Measurements from ENCODE around the gene CACNA1H.

CACNA1H gene

DNA sequence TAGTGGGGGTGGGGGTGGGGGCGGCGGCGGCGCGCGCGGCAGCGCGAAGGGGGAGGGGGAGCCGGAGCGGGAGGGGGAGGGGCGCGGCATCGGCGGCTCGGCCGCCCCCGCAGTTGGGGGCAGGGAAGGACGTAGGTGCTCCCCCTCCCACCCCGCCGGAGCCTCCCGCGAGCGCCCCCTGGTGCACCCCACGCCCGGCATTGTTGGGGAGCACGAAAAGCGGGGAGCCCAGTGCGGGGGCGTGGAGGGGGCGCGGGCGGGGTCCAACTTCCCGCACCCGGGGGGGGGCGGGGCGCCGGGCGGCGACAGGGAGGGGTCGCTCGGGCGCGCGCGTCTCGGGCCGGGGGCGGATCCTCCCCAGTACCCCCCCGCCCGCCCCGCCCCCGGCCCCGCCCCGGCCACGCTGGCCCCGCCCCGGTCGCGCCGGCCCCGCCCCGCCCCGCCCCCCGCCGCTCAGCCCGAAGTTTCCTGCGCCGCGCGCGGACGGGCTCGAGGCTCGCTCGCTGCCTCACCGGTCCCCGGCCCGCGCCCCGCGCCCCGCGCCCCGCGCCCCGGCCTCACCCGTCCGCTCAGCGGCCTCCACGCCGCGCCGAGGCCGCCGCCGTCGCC, at the start of gene CACNA1H:
CACNA1H (plus strand) TSS at position 456 of the 609 bp plus-strand sequence. CDS start 632 bp downstream, outside the sequence.
- peak; percentile 81 for DNase-seq (ENCODE audit: low spot score)

DNA sequence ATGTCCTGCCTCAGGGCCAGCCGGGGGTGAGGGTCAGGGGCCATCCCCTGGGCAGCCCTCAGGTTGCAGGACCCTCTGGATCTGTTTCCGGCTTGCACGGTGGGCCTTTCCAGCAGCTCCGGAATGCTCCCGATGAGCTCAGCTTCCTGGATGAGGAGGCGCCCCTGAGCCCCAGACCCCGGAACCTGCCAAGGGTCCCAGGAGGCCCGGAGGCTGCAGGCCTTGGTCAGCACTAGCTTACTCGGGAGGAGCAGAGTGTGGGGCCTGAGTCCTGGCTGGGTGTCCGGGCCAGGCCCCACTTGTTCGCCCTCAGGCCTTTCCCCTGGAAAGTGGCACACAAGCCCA, 49.3 kb upstream of the CACNA1H start:
- no peak for DNase-seq (ENCODE audit: low spot score)

DNA sequence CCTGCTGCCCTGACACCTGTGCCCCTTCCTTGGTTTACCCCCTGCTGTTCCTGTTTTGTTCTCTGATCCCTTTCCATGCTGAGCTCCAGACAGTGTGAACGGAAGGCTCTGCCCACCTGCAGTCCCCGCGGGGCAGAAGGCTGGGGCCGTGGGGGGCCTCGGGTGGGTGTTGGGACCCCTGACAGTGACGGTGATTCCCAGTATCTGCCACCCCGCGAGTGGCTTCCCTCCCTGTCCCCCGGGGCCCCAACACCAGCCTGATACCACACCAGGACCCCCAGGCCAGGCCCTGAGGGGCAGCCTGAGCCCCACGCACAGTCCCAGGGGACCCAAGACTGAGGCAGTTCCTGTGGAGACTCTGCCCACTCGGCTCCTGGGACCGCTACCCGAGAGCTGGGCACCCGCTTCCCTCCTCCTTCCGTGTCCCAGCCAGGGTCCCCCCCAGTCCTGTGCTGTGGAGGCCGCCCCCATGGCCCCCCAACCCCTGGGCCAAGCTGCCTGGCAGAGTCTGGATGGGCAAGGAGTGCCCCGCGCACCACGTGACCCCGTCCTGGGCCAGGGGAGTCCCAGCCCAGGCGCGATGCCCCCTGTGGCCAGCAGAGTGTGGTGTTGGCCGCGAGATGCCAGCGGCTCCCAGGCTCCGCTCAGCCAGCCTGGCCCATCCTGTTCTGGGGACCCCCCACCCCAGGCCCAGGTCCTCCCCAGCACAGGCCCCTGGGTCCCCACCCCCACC, 46.9 kb upstream of the CACNA1H start:
- DNase-seq (ENCODE audit: low spot score) = peak; percentile 95

DNA sequence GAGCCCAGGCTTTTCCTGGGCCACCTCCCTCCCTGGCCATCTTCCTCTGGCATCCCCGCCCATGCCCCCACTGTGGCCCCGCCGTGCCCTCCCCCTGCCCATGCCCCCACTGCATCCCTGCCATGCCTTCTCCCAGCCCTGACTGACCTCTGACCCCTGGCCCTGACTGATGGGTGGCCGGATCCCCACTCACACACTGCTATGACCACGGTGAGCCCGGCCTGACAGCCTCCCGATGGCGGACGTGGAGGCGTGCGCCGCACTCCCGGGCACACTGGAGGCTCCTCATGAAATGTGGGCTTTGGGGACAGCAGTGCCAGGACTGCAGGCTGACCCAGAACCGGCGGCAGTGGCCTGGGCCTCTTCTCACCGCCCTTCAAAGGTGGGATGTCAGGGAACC, 46.2 kb upstream of the CACNA1H start:
- no peak for DNase-seq (ENCODE audit: low spot score)

DNA sequence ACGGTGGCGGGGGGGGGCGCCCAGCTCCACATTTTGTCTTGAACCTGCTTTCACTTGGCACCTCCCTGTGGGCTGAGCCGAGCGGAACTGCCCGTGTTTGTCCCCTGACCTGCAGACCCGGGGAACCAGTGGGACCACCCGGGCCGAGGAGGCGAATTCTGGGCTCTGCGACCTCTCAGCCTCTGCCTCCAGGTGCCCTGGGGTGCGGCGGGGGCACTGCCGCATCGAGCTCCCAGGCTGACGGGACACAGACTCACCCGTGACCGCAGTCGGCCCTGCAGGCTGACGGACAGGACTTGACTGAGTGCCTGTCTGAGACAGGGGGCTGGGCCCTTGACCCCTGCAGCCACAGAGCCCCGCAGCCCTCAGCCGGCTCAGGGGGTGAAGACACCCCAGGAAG, 45.8 kb upstream of the CACNA1H start:
- DNase-seq (ENCODE audit: low spot score) = no peak

DNA sequence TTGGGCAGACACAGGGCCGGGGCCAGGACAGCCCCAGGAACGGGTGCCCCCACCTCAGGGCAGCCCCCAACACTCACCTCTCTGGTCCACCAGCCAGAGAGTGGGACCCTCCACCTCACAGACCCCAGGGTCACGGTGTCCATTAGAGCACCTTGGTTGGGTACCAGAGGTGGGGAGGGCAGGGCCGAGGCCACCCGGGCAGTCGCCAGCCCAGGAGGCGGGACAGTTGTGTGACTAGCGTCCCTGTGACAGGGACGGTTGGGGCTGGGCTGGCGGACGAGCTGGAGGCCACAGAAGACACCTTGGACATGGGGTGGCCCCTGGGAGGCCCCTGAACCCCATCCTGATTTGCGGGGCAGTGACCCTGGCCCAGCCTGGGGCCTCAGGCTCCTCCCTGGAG, 45.2 kb upstream of the CACNA1H start:
- no peak for DNase-seq (ENCODE audit: low spot score)

DNA sequence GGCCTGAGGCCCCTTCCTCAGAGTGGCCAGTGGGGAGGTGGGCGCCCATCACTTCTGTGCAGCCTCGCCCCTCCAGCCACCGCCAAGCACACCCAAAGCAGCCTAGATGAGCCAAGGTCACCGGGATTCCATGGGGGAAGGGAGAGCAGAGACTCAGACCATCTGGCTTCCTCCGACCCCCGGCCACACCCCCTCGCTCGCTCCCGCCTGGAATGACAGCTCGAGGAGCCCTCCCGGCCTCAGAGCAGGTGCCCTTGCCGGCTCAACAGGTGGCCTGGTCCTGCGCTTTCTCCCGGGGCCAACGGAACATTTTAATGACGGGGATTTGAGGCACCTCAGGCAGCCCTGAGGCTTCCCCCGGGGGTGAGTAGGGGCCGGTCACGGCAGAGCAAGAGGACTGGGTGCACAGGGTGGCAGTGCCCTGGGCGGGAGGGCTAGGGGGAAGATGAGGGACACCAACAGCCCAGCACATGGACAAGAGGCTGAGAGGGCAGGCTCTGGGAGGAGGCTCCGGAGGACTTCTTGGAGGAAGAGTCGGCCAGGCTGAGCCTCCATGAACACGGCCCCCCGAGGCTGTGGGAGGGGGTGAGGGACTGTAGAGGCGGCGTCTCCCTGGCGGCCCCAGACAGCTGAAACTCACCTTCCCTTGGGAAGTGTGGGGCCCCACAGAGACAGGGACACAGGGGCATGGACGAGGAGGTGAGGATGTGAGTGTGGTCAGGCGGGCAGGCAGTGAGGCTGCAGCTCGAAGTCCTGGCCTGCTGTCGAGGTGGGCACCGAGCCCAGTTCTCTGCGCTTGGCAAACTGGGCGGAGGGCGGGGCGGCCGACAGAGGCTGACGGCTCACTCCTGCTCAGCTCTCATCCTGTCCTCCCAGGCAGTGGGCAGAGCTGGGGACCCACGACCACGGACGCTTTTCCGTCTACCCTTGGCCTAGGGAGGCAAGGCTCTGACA, 44.3 kb upstream of the CACNA1H start:
- DNase-seq (ENCODE audit: low spot score) = no peak

DNA sequence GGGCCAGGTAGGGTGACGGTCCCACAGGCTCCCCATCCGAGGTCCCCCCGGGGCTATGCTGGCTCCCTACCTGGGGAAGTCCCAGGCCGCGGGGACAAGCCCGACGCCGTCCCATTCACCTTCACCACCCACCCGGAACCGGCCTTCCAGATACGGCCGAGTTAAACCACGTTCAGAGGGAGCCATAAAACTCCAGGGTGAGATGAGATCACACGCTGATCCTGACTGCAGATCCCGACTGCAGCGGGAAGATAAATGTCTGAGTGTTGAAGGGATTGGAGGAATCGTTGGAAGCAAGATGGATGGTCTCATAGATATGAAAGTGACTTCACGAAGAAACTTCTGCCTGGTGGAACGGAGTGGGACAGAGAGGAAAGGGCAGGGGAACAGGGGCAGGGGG, 43.3 kb upstream of the CACNA1H start:
- DNase-seq (ENCODE audit: low spot score) = no peak

DNA sequence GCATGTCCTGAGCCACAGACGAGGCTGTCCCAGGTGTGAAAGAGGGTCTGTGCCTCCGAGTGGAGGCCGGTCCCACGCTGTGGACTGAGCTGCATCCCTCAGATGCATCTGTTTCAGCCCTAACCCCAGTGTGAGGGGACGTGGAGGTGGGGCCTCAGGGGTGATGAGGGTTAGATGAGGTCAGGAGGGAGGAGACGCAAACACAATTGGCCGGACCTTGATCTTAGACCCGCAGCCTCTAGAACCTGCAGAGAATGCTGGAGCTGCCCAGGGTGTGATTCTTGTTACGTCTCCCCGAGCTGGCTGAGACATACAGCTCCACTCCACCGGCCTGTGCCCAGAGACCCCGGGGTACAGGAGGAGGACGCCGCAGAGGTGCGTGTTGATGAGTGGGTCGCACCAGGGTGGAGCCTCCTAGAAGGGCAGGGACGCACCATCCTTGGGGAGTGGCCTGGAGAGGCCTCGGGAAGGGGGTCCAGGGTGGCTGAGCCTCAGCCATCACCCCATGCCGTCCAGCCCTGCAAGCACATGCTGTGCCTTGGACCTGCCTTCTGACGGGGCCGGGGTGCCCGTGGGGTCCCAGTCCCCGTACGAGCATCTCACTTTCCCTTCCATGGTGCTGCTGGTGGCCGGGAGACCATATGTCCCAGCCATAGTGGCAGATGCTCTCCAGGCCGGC, 40.3 kb upstream of the CACNA1H start:
- no peak for DNase-seq (ENCODE audit: low spot score)

DNA sequence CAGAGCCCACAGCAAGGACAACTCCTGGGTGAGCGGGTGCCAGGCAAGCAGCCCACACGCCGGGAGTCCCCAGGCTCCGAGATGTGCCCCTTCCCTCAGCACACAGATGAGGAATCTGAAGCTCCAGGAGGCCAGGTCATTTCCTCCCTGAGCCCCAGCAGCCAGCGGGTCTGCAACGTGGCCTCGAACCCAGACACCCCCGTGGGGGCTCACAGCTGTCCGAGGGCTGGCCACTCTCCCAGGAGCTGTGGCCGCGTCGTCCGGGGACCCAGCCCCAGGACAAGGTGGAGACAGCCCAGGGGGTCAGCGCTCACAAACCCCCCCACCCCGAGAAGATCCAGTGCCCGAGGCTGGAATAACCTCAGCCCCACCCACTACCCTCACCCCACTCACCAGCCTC, 39.4 kb upstream of the CACNA1H start:
- no peak for DNase-seq (ENCODE audit: low spot score)

DNA sequence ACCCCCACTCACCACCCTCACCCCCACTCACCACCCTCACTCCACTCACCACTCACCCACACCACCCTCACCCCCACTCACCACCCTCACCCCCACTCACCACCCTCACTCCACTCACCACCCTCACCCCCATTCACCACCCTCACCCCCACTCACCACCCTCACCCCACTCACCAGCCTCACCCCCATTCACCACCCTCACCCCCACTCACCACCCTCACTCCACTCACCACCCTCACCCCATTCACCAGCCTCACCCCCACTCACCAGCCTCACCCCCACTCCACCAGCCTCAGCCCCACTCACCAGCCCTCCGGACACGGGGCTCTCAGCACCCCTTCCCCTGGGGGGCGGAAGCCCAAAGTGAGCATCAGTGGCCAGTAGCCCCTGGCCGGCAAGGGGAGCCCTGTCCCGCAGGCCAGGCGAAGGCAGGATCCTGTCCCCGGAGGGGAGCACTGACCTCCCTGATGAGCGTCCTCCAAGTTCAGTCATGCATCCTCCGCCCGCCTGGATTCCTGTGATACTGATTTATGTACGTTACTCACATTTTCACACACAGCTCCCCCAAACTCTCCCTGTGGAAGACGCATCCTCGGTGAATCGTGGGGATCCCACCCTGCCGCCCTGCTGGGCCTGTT, 38.9 kb upstream of the CACNA1H start:
- no peak for DNase-seq (ENCODE audit: low spot score)

DNA sequence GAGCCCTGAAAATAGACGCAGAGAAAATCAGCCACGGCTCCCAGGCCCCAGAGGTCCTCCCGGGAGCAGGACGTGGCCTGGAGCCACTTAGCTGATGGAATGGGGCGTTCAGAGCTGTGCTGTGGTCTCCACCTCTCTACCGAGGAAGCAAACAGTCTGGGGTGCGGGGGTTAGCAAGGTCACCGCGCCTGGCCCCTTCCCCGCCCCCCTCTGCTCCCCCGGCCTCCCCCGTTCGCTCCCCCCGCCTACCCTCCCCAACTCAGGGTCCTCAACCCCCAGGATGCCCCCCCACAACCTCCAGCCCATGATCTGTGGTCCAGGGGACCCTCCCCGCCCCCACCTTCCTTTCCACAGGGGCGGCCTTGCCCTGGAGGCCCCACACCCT, 36.2 kb upstream of the CACNA1H start:
- DNase-seq (ENCODE audit: low spot score) = no peak

DNA sequence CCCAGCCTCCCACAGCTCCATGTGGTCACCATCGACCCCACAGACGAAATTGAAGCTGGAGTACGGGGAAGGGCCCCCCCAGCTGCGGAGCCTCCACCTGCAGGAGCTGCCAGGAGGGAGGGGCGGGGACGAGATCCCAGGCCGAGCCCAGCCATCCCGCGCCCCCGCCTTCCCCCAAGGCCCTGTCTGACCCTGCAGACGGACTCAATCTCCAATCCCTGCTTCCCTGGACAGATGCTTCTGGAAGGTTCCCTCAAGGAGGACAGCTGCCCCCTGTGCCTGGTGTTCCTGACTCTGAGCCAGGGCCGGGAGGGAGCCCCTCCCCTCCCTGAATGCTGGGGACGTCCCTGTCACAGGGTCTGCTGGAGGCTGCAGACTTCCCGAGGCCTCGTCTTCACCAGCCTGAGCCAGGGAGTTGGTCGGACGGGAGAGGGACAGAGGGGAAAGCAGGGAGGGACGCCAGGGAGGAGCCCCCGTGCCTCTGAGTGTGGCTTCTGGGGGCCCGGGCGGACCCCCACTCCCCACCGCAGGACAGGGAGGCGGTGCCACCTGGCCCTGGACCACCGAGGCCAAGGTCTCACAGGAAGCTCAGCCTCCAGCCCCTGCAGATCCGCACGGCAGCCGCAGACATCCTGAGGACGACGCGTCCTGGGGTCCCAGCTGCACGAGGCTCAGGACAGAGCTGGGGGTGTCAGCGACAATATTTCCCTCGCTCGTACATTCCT, 35.6 kb upstream of the CACNA1H start:
- no peak for DNase-seq (ENCODE audit: low spot score)

DNA sequence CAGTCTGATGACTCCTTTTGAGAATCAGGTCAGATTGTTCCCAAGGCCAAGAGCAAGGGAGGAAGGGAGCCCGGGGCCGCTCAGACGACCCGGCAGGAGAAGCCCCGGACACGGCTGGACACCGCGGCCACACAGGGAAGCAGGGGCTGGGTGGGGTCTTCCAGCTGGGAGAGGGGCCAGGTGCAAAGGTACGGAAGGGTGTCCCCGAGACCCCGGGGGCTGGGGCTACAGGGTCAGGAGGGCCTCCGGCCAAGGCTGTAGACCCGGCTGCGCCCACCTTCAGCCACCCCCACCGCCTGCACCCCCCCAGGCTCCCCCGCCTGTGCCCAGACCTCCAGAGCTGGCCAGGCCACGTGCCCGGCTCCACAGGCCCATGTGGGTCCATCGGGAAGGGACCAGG, 35.0 kb upstream of the CACNA1H start:
- DNase-seq (ENCODE audit: low spot score) = no peak

DNA sequence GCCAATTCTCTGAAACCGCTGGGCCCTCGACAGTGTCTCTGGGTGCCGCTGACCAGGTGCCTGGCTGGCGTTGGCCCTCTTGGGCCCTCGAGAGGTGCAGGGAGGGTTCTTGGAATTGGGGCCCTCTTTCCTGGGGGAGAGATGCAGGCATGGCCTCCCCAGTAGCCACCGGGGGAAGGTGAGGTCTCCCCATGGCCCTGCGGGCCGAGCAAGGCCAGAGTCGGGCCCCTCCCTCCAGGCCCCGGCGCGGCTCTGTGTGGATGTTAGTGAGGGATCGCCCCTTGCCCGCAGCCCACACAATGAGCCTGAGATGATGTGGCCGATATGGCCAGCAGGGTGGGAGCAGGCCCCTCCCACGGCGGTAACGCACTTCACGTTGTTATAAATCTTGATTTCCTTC, 33.8 kb upstream of the CACNA1H start:
- DNase-seq (ENCODE audit: low spot score) = no peak

DNA sequence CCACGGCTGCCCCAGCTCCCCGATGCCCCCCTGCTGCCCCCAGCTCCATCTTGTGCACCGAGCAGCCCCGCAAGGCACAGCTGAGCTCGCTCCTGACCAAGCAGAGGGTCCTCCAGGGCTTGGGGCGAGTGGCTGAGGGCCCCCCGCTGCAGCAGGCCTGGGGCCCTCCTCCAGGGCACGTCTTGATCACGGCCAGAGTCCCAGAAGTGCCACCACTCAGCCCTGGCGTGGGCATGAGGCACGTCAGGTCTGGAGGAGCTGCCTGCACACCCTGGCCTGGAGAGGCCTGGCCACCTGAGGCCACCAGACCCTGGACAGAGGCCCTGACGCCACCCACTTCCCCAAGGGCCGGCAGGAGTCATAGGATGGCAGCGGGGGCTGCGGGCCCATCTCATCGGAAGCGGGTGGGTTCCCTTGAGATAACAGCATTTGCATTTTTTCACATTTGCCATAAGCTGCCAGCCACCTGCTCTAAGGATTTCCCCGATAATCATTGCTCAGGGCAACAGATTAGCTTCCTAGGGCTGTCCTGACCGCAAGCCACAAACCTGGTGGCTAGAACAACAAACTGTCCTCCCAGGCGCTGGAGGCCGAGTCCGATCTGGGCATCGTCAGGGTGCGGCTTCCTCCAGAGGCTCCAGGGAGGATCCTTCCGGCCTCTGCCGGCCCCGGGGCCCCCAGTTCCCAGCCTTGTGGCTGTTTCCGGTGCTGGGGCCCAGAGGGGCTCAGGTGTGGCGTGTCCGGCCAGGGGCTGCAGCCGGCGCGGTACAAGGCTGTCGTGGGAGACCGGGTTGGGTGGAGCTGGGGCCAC, 32.9 kb upstream of the CACNA1H start:
- no peak for DNase-seq (ENCODE audit: low spot score)

DNA sequence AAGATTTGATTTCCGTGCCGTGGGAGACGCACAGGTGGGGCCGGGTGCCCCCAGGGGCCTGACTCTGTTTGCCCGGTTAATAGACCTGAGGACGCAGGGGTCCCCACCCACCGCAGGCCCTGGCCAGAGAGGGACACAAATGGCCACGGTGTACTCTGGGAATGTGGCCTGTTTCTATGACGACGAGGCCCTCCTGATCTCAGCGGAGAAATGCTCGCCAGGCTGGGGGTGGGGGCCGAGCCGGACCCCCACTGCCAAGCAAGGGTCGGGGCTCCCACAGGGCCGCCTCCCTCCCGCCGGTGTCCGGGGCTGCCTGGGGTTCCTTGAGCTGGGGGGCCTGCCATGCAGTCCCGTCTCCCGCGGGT, 32.3 kb upstream of the CACNA1H start:
- DNase-seq (ENCODE audit: low spot score) = no peak

DNA sequence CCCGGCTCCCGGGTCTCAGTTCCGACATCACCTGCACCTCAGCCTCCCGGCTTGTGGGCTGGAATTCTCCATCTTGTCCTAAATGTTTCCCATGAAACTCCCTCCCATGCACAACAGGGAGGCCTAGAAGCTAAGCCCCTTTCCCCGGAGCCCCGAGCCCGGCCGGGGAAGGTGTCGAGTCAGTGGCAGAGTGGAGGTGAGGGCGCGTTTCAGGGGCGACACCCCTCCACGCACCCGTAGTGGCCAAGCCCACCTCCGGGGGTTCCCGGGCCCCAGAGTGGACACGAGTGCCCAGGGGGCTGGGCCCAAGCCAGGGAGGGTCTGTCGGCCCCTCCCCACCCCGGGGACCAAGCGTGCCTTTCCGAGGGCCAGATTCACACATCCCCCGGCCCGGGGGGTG, 31.9 kb upstream of the CACNA1H start:
- no peak for DNase-seq (ENCODE audit: low spot score)

DNA sequence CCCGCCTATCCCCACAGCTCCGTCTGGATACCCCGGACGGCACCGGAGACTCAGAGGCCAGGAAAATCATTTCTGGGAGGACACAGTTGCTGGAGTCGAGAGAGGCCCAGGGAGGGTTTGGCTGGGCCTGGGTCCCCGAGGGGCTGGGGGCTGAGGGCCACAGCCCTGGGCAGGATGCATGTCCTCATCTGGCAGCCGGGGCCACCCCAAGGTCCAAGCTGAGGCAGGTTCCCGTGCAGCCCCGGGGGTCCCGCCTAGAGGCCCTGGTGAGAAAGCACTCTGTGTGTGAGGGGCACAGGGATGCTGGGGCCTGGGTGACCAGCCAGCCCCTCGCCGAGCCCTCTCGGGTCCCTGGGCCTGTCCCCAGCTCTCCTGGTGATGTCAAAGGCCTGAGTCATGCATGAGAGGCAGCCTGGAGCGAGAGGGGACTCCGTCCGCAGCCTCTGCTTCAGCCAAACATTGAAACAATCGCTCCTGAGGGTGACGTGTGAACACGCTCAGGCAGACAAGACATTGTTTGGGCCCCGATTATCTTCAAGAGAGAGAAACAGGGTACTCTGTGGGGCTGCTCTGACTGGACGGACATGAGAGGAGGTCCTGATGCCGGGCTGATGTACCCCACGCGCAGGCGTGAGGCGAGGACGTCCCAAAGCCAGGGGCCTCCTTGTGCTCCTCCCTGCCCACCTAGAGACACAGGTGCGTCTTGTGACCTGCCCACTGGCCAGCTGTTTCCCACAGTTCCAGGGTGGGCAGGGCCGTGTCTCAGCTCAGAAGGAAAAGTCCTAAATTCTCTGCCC, 31.1 kb upstream of the CACNA1H start:
- DNase-seq (ENCODE audit: low spot score) = no peak

DNA sequence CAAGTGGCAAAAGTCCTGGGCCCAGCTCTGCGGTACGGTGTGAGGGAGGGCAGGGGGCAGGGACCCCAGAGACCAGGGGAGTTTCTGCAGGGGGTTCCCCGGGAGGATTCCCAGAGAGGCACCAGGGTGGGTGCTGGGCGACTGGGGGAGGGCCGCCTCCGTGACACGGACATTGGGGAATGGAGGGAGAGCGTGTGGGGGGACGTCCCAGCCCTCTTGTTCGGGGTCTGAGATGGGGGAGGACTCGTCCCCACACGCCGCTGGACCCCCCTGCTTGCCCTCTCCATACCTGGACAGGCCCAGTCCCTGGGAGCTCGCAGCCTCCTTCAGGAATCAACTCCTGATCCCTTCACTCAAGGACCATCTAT, 30.5 kb upstream of the CACNA1H start:
- no peak for DNase-seq (ENCODE audit: low spot score)

Data from hepatic stellate cell (primary cell).